Testis (tissue), 2 donors: ENCODE measurements around the gene NFATC2.

ENCODE experiments used
- POLR2A ChIP-seq: fragments of 450-650 bp; IDR thresholded peaks from one replicate; pipeline ENCODE4 v1.6.1; 2017; ENCODE audit warnings: antibody characterized with exemption, mild to moderate bottlenecking, moderate library complexity
- TF ChIP-seq, protein P1 (sequence below), 3 experiments: fragments of 450-650 bp in 2 of 3; fragments of 200-600 bp in 1 of 3; sonication (generic) in 1 of 3; IDR thresholded peaks; one replicate each; pipeline ENCODE4 v1.5.1; 2016 to 2019; ENCODE audit warnings: antibody characterized with exemption in 3 of 3, mild to moderate bottlenecking in 2 of 3, moderate library complexity in 1 of 3

- TF ChIP-seq, protein P1, sequence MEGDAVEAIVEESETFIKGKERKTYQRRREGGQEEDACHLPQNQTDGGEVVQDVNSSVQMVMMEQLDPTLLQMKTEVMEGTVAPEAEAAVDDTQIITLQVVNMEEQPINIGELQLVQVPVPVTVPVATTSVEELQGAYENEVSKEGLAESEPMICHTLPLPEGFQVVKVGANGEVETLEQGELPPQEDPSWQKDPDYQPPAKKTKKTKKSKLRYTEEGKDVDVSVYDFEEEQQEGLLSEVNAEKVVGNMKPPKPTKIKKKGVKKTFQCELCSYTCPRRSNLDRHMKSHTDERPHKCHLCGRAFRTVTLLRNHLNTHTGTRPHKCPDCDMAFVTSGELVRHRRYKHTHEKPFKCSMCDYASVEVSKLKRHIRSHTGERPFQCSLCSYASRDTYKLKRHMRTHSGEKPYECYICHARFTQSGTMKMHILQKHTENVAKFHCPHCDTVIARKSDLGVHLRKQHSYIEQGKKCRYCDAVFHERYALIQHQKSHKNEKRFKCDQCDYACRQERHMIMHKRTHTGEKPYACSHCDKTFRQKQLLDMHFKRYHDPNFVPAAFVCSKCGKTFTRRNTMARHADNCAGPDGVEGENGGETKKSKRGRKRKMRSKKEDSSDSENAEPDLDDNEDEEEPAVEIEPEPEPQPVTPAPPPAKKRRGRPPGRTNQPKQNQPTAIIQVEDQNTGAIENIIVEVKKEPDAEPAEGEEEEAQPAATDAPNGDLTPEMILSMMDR (IDR thresholded peaks at IDR 0.05) = no peak
- no peak for TF ChIP-seq POLR2A
Measured at GRCh38 chr20:51447765-51448148, 94.8 kb downstream of the NFATC2 start.
